B cell (primary cell): ENCODE measurements around the gene ZMIZ1. TPM values are rescaled to one million over a fixed set of nuclear protein-coding genes. Genes with fewer than 3 reads are reported as not detected.

Source experiments
- ATAC-seq: fragments of 200-7000 bp; cut with Tn5 transposase; one replicate; pipeline ENCODE4 v1.10.0; 2021; ENCODE audit warnings: low read depth, mild to moderate bottlenecking, moderate number of reproducible peaks, moderate library complexity
- CTCF ChIA-PET: fragments of 350-600 bp; sonication (Branson Sonifier 250); formaldehyde crosslinking; loops from one replicate; lab custom pipeline; 2021; ENCODE audit warnings: antibody characterized with exemption, inconsistent platforms; lab: Charles Lee
- POLR2A ChIA-PET: fragments of 350-600 bp; sonication (Branson Sonifier 250); formaldehyde crosslinking; loops from one replicate; lab custom pipeline; 2021; ENCODE audit warnings: antibody characterized with exemption; lab: Charles Lee
- DNase-seq: peaks from one replicate; pipeline ENCODE4 v3.0.0; 2013
- H2AFZ ChIP-seq: 2 replicates; pipeline ENCODE4 v1.6.1; 2012; ENCODE audit warnings: mild to moderate bottlenecking, low read depth, low read length; ENCODE audit not compliant: insufficient read depth, poor library complexity, severe bottlenecking
- H3K27ac ChIP-seq, 2 donors: 1 replicate in 1 of 2; 2 replicates in 1 of 2; pipeline ENCODE4 v1.5.1; 2012 to 2013; ENCODE audit warnings: low read length in 2 of 2, mild to moderate bottlenecking in 2 of 2, moderate library complexity in 1 of 2
- H3K27me3 ChIP-seq, 4 experiments: fragments of 200-600 bp in 1 of 4; sonication (generic) in 1 of 4; replicated peaks in 1 of 4; 1 replicate in 2 of 4; 2 replicates in 2 of 4; pipeline versions ENCODE4 v1.6.1 to v1.7.0; 2013 to 2016; ENCODE audit warnings: low read length in 3 of 4, mild to moderate bottlenecking in 2 of 4, mixed read lengths in 1 of 4, moderate library complexity in 1 of 4; ENCODE audit not compliant: insufficient read depth in 4 of 4, control insufficient read depth in 3 of 4; ENCODE audit errors: control extremely low read depth in 1 of 4
- H3K36me3 ChIP-seq, 2 experiments: replicated peaks in 1 of 2; 1 replicate in 1 of 2; 2 replicates in 1 of 2; pipeline versions ENCODE4 v1.6.1 to v1.7.1; 2013; ENCODE audit warnings: low read length in 1 of 2; ENCODE audit not compliant: insufficient read depth in 2 of 2, control insufficient read depth in 1 of 2; ENCODE audit errors: control extremely low read depth in 1 of 2, extremely low read depth in 1 of 2
- H3K4me1 ChIP-seq, 2 donors: fragments of 200-600 bp in 1 of 2; sonication (generic) in 1 of 2; 1 replicate in 1 of 2; 2 replicates in 1 of 2; pipeline versions ENCODE4 v1.5.1 to v1.6.1; 2013 to 2017; ENCODE audit warnings: low read length in 2 of 2; ENCODE audit not compliant: control insufficient read depth in 2 of 2, insufficient read depth in 2 of 2
- H3K4me2 ChIP-seq: replicated peaks from 2 replicates; pipeline ENCODE3; 2012; ENCODE audit warnings: mild to moderate bottlenecking, low read depth, low read length; ENCODE audit not compliant: poor library complexity, severe bottlenecking
- H3K4me3 ChIP-seq, 5 experiments: fragments of 200-600 bp in 1 of 5; sonication (generic) in 1 of 5; 1 replicate in 3 of 5; 2 replicates in 2 of 5; pipeline versions ENCODE4 v1.5.1 to v1.7.0; 2011 to 2016; ENCODE audit warnings: low read length in 4 of 5, mild to moderate bottlenecking in 4 of 5, low read depth in 2 of 5, control low read depth in 1 of 5, moderate library complexity in 1 of 5; ENCODE audit not compliant: insufficient read depth in 1 of 5; ENCODE audit errors: control extremely low read depth in 1 of 5, extremely low read depth in 1 of 5
- H3K79me2 ChIP-seq: fragments of 200-600 bp; sonication (generic); one replicate; pipeline ENCODE4 v1.6.0; 2016; ENCODE audit warnings: low read length; ENCODE audit not compliant: control insufficient read depth, insufficient read depth
- H3K9ac ChIP-seq: fragments of 200-600 bp; sonication (generic); 2 replicates; pipeline ENCODE4 v1.6.1; 2017; ENCODE audit warnings: mild to moderate bottlenecking, low read length, moderate library complexity
- H3K9me3 ChIP-seq, 3 donors: one replicate each; pipeline versions ENCODE4 v1.6.1 to v1.7.1; 2013; ENCODE audit warnings: low read length in 2 of 3; ENCODE audit not compliant: control insufficient read depth in 2 of 3, insufficient read depth in 1 of 3; ENCODE audit errors: control extremely low read depth in 1 of 3
- H4K20me1 ChIP-seq: 2 replicates; pipeline ENCODE4 v1.6.0; 2012; ENCODE audit warnings: mild to moderate bottlenecking, low read length; ENCODE audit not compliant: insufficient read depth, control insufficient read depth, poor library complexity, severe bottlenecking
- H3K27ac Mint-ChIP-seq: one replicate; pipeline ENCODE4 v1.8.0; 2021; ENCODE audit warnings: mixed read lengths
- H3K27me3 Mint-ChIP-seq: one replicate; pipeline ENCODE4 v1.8.0; 2021; ENCODE audit warnings: mixed read lengths
- H3K4me1 Mint-ChIP-seq: one replicate; pipeline ENCODE4 v1.8.0; 2021; ENCODE audit warnings: mixed read lengths
- H3K4me3 Mint-ChIP-seq: one replicate; pipeline ENCODE4 v1.8.0; 2021; ENCODE audit warnings: mixed read lengths
- H3K9me3 Mint-ChIP-seq: one replicate; pipeline ENCODE4 v1.8.0; 2022; ENCODE audit warnings: mixed read lengths; ENCODE audit not compliant: insufficient read depth
- CTCF ChIP-seq: fragments of 200-600 bp; IDR thresholded peaks from one replicate; pipeline ENCODE4 v1.8.0; 2022; ENCODE audit warnings: antibody characterized with exemption, mild to moderate bottlenecking
- EZH2 ChIP-seq: IDR thresholded peaks from 2 replicates; pipeline ENCODE4 v1.6.1; 2012; ENCODE audit warnings: borderline replicate concordance, low read depth, mild to moderate bottlenecking, moderate library complexity, low read length; ENCODE audit not compliant: insufficient read depth, poor library complexity, severe bottlenecking
- WGBS: methylation state at CpG from one replicate; pipeline ENCODE4 v1.1.5; 2013; ENCODE audit warnings: missing lambda C conversion rate; ENCODE audit not compliant: insufficient coverage; 5-methylcytosine and 5-hydroxymethylcytosine counted together
- intact Hi-C: fragments of 100-400 bp; cut with micrococcal nuclease; formaldehyde crosslinking; loops from one replicate; pipeline ENCODE4 v1.10.0; 2022
- polyA plus RNA-seq: library from polyadenylated mRNA; depleted of rRNA; stranded (reverse); fragments of >200 nt; gene quantifications from 2 replicates; pipeline ENCODE4 v1.2.3, GENCODE V29; 2012
- total RNA-seq, 2 donors: library from RNA; stranded (reverse); fragments of 120-200 nt in 1 of 2; gene quantifications; 1 replicate in 1 of 2; 2 replicates in 1 of 2; pipeline versions ENCODE4 v1.2.3 to v1.2.4, GENCODE V29; 2013 to 2022

ZMIZ1 gene
- total and polyA plus RNA-seq, 2 donors (not counting 1 experiment from before 2014, with no cell fraction given): 14.3 to 64.9 TPM

DNA sequence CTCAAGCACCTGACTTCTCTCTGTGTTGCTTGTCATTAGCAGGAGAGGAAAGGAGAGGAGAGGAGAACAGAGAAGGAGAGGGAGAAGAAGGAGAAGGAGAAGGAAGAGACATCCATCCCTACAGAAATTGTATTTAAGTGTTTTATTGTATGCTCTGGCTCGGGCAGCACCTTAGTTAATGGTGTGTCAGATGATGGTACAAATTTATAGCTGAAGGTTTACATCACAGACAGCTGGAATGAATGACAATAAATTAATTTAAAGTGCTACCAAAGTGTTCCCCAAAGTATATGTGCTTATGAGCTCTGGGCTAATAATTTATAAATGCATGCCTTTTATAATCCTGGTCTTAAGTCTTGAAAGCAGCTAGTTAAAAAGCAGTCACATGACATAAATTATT is 38.1 kb upstream of the ZMIZ1 start:
- no peak overlapping the region for H3K27ac ChIP-seq
- POLR2A ChIA-PET: no interaction called here
- no peak for DNase-seq
- H3K4me1 Mint-ChIP-seq: no peaks in the 10 kb centered on the region
- no peaks in the 10 kb centered on the region for H3K4me1 ChIP-seq
- no peak for ATAC-seq
- no peaks in the 10 kb centered on the region for H3K79me2 ChIP-seq
- no peak overlapping the region for H3K4me3 ChIP-seq
- intact Hi-C loops: no loop called here
- no peak overlapping the region for H3K27ac Mint-ChIP-seq
- TF ChIP-seq EZH2: no peak
- TF ChIP-seq CTCF: no peak
- H3K9ac ChIP-seq: no peak overlapping the region
- H3K36me3 ChIP-seq: no peaks in the 10 kb centered on the region
- no peaks in the 10 kb centered on the region for H4K20me1 ChIP-seq
- H3K27me3 ChIP-seq: peaks cover 0 to 8% (median 0%) of the 10 kb centered on the region in 4 experiments
- CTCF ChIA-PET: no interaction called here
- peaks cover 52% of the 10 kb centered on the region for H3K27me3 Mint-ChIP-seq
- no peaks in the 10 kb centered on the region for H3K9me3 ChIP-seq
- H2AFZ ChIP-seq: no peak overlapping the region
- H3K4me3 Mint-ChIP-seq: no peak overlapping the region
- no peaks in the 10 kb centered on the region for H3K9me3 Mint-ChIP-seq
- no CpG with 5 or more reads among the region's 1 CpG for WGBS
- H3K4me2 ChIP-seq: no peak overlapping the region

GRCh38 chr10:79031723-79032122 is 37.0 kb upstream of the ZMIZ1 start:
- Histone ChIP-seq H3K9me3 (no peaks in the 10 kb centered on the region), H3K36me3 (no peaks in the 10 kb centered on the region), H3K27me3 (peaks cover 0 to 8% (median 0%) of the 10 kb centered on the region in 4 experiments), H4K20me1 (no peaks in the 10 kb centered on the region), H3K4me1 (no peaks in the 10 kb centered on the region), H3K4me3 (no peak overlapping the region), H3K27ac (no peak overlapping the region), H3K9ac (no peak overlapping the region), H3K79me2 (no peaks in the 10 kb centered on the region), H3K4me2 (no peak overlapping the region), H2AFZ (no peak overlapping the region)
- Mint-ChIP-seq H3K4me1 (no peaks in the 10 kb centered on the region), H3K27ac (no peak overlapping the region), H3K9me3 (no peaks in the 10 kb centered on the region), H3K27me3 (peaks cover 50% of the 10 kb centered on the region), H3K4me3 (no peak overlapping the region)
- CTCF ChIA-PET: no interaction called here
- POLR2A ChIA-PET: no interaction called here
- WGBS: 97% methylated on average over 3 of the region's 5 CpGs
- intact Hi-C loops: no loop called here
- no peak for ATAC-seq
- no peak for TF ChIP-seq EZH2
- no peak for TF ChIP-seq CTCF
- no peak for DNase-seq
